Ectodermal cell (in vitro differentiated cells): ENCODE measurements around the gene MRPL55. TPM values are rescaled to one million over a fixed set of nuclear protein-coding genes. Genes with fewer than 3 reads are reported as not detected.
A peak's percentile ranks its signal among the peaks of the same experiment; 100 is the strongest.

Experiments
- H3K27ac ChIP-seq: 2 replicates; pipeline ENCODE4 v1.7.0; 2013; ENCODE audit warnings: mild to moderate bottlenecking, low read depth, low read length; ENCODE audit not compliant: insufficient read depth, poor library complexity, severe bottlenecking
- H3K27me3 ChIP-seq: 2 replicates; pipeline ENCODE4 v1.7.0; 2013; ENCODE audit warnings: mild to moderate bottlenecking, low read length; ENCODE audit not compliant: insufficient read depth, control insufficient read depth, poor library complexity, severe bottlenecking
- H3K36me3 ChIP-seq: one replicate; pipeline ENCODE4 v1.7.0; 2013; ENCODE audit warnings: low read length; ENCODE audit not compliant: control insufficient read depth, insufficient read depth
- H3K4me1 ChIP-seq: one replicate; pipeline ENCODE4 v1.7.0; 2013; ENCODE audit warnings: low read length; ENCODE audit not compliant: control insufficient read depth, insufficient read depth
- H3K4me3 ChIP-seq: 2 replicates; pipeline ENCODE4 v1.7.0; 2013; ENCODE audit warnings: low read depth, low read length, control low read depth; ENCODE audit not compliant: insufficient read depth
- H3K9me3 ChIP-seq: 2 replicates; pipeline ENCODE4 v1.7.0; 2013; ENCODE audit warnings: mild to moderate bottlenecking, low read length, moderate library complexity; ENCODE audit not compliant: control insufficient read depth
- WGBS, 2 experiments: methylation state at CpG; one replicate each; pipeline ENCODE4 v1.1.7; 2013; ENCODE audit warnings: missing lambda C conversion rate in 2 of 2; 5-methylcytosine and 5-hydroxymethylcytosine counted together
- polyA plus RNA-seq, 4 experiments: library from polyadenylated mRNA; stranded (reverse); fragments of 50-300 nt; gene quantifications; one replicate each; pipeline ENCODE4 v1.2.3, GENCODE V29; 2013

The MRPL55 gene
- 61.8 TPM for polyA plus RNA-seq (2013, experiment 1 of 4)
- 50.4 TPM for polyA plus RNA-seq (2013, experiment 2 of 4)
- 52.6 TPM for polyA plus RNA-seq (2013, experiment 3 of 4)
- 56.9 TPM for polyA plus RNA-seq (2013, experiment 4 of 4)

GRCh38 chr1:228109073-228109961 is at the start of gene MRPL55:
TSS of gene MRPL55 (minus strand) at chr1:228109299. CDS start at chr1:228108260, 1,039 bp downstream.
- 1% methylated on average over 66 of the region's 66 CpGs for WGBS, 2 experiments
- H3K36me3 ChIP-seq = peaks cover 5% of the 10 kb centered on the region
- H3K27ac ChIP-seq = peak within 1 kb of the TSS; percentile 20
- H3K4me1 ChIP-seq = peaks cover 7% of the 10 kb centered on the region
- peaks cover 15% of the 10 kb centered on the region for H3K27me3 ChIP-seq
- peak within 1 kb of the TSS; percentile 79 for H3K4me3 ChIP-seq
- no peaks in the 10 kb centered on the region for H3K9me3 ChIP-seq

GRCh38 chr1:228158151-228159007 is 49.3 kb upstream of the MRPL55 start:
- Histone ChIP-seq H3K4me1 (peaks cover 11% of the 10 kb centered on the region), H3K9me3 (no peaks in the 10 kb centered on the region), H3K27me3 (peaks cover 28% of the 10 kb centered on the region), H3K36me3 (no peaks in the 10 kb centered on the region), H3K4me3 (no peak overlapping the region), H3K27ac (no peak overlapping the region)
- WGBS, 2 experiments = 85% methylated on average over 98 of the region's 98 CpGs

GRCh38 chr1:228157729-228158126 is 48.6 kb upstream of the MRPL55 start:
- WGBS, 2 experiments = 91 to 92% methylated on average over 43 of the region's 43 CpGs
- Histone ChIP-seq H3K36me3 (no peaks in the 10 kb centered on the region), H3K4me3 (no peak overlapping the region), H3K27ac (no peak overlapping the region), H3K4me1 (peaks cover 9% of the 10 kb centered on the region), H3K27me3 (peaks cover 28% of the 10 kb centered on the region), H3K9me3 (no peaks in the 10 kb centered on the region)

- 92 to 94% methylated on average over 24 of the region's 24 CpGs for WGBS, 2 experiments
- peaks cover 28% of the 10 kb centered on the region for H3K27me3 ChIP-seq
Observed at GRCh38 chr1:228156941-228157728, 48.0 kb upstream of the MRPL55 start.

GRCh38 chr1:228156515-228156881 is 47.4 kb upstream of the MRPL55 start:
- H3K9me3 ChIP-seq = no peaks in the 10 kb centered on the region
- H3K4me1 ChIP-seq = no peaks in the 10 kb centered on the region
- H3K4me3 ChIP-seq = no peak overlapping the region
- H3K36me3 ChIP-seq = no peaks in the 10 kb centered on the region
- H3K27ac ChIP-seq = no peak overlapping the region
- peaks cover 28% of the 10 kb centered on the region for H3K27me3 ChIP-seq
- WGBS, 2 experiments = 89% methylated on average over 9 of the region's 9 CpGs

More at GRCh38 chr1:228156941-228157728, 48.0 kb upstream of the MRPL55 start:
- H3K36me3 ChIP-seq = no peaks in the 10 kb centered on the region
- no peaks in the 10 kb centered on the region for H3K9me3 ChIP-seq
- H3K27ac ChIP-seq = no peak overlapping the region
- H3K4me1 ChIP-seq = peaks cover 3% of the 10 kb centered on the region
- no peak overlapping the region for H3K4me3 ChIP-seq

GRCh38 chr1:228155596-228156514 is 46.8 kb upstream of the MRPL55 start:
- H3K27ac ChIP-seq = no peak overlapping the region
- 88 to 90% methylated on average over 16 of the region's 16 CpGs for WGBS, 2 experiments
- H3K4me3 ChIP-seq = no peak overlapping the region
- no peaks in the 10 kb centered on the region for H3K36me3 ChIP-seq
- H3K9me3 ChIP-seq = no peaks in the 10 kb centered on the region
- H3K4me1 ChIP-seq = no peaks in the 10 kb centered on the region
- H3K27me3 ChIP-seq = peaks cover 26% of the 10 kb centered on the region

- 89 to 90% methylated on average over 20 of the region's 20 CpGs for WGBS, 2 experiments
- Histone ChIP-seq H3K4me1 (peaks cover 4% of the 10 kb centered on the region), H3K4me3 (no peak overlapping the region), H3K27ac (no peak overlapping the region), H3K27me3 (peaks cover 19% of the 10 kb centered on the region), H3K9me3 (no peaks in the 10 kb centered on the region), H3K36me3 (no peaks in the 10 kb centered on the region)
Observed at GRCh38 chr1:228154670-228155571, 45.8 kb upstream of the MRPL55 start.

- Histone ChIP-seq H3K4me1 (peaks cover 12% of the 10 kb centered on the region), H3K4me3 (no peak overlapping the region), H3K36me3 (no peaks in the 10 kb centered on the region), H3K27ac (no peak overlapping the region), H3K9me3 (no peaks in the 10 kb centered on the region), H3K27me3 (peaks cover 11% of the 10 kb centered on the region)
- WGBS, 2 experiments = 89 to 90% methylated on average over 11 of the region's 11 CpGs
Observed at GRCh38 chr1:228154021-228154669, 45.0 kb upstream of the MRPL55 start.
